ENCODE measurements around the gene ARL6IP4.

ARL6IP4 gene

DNA sequence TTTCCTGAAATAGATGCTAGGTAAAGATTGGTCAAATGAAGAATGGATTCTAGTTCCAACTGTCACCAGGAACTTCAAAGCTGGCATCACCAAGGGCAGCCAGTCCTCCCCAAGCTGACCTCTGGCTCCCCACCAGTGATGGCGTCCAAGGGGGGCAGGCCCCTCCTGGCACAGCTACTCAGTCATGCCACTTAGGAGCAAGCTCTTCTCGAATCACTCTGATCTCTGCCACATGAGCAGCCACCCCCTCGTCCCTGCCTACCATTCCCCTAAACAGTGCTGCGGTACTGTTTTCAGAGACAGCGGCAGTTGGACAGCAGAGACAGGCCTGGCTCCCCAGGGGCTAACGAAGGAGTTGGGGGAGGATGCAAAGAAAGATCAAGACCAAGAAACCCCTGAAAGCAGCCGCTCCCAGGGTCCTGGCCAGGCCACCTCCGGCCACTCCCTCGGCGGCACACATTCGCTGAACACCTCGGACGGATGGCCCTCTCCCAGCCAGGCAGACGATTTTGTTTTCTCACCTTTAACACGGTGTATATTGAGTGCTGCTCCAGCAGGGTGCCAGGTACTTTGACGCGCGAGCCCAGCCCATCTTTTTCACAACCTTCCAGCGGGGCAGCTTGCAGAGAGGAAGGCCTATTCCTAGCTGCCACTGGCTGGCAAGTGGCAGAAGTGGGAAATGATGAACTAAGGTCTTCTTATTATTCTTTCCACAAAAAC, 47.4 kb downstream of the ARL6IP4 start:
- H2AFZ ChIP-seq (ENCODE audit: low read length), result no peak overlapping the region
- H3K36me3 ChIP-seq (replicated peaks; ENCODE audit: insufficient read depth, low read length), result no peaks in the 10 kb centered on the region
- no peaks in the 10 kb centered on the region for H3K9me2 ChIP-seq (replicated peaks; ENCODE audit: insufficient read depth, low read length)
- H3F3A ChIP-seq (ENCODE audit: insufficient read depth, low read length), result no peaks in the 10 kb centered on the region
- no peaks in the 10 kb centered on the region for H3K79me2 ChIP-seq (ENCODE audit: low read length)
- H3K4me2 ChIP-seq (ENCODE audit: low read depth, low read length), result no peak overlapping the region
- TF ChIP-seq EZH2 (optimal IDR thresholded peaks at IDR 0.05; ENCODE audit: low read depth, low read length) (no peak), EZH2phosphoT487 (IDR thresholded peaks at IDR 0.05; ENCODE audit: low read length) (no peak)
- TF ChIP-seq, protein P1, sequence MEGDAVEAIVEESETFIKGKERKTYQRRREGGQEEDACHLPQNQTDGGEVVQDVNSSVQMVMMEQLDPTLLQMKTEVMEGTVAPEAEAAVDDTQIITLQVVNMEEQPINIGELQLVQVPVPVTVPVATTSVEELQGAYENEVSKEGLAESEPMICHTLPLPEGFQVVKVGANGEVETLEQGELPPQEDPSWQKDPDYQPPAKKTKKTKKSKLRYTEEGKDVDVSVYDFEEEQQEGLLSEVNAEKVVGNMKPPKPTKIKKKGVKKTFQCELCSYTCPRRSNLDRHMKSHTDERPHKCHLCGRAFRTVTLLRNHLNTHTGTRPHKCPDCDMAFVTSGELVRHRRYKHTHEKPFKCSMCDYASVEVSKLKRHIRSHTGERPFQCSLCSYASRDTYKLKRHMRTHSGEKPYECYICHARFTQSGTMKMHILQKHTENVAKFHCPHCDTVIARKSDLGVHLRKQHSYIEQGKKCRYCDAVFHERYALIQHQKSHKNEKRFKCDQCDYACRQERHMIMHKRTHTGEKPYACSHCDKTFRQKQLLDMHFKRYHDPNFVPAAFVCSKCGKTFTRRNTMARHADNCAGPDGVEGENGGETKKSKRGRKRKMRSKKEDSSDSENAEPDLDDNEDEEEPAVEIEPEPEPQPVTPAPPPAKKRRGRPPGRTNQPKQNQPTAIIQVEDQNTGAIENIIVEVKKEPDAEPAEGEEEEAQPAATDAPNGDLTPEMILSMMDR (IDR thresholded peaks at IDR 0.05; ENCODE audit: low read length), result no peak
- no peak overlapping the region for H3K9ac ChIP-seq (ENCODE audit: low read length)
- DNase-seq, result no peak
- no peaks in the 10 kb centered on the region for H4K20me1 ChIP-seq (ENCODE audit: insufficient read depth, low read length)
- H3K4me3 ChIP-seq (ENCODE audit: low read length), result no peak overlapping the region
- H3K9me3 ChIP-seq (replicated peaks; ENCODE audit: insufficient read depth, low read length), result no peaks in the 10 kb centered on the region
- no peaks in the 10 kb centered on the region for H3K27me3 ChIP-seq (replicated peaks; ENCODE audit: insufficient read depth, low read length)
- no peak overlapping the region for H3K27ac ChIP-seq (ENCODE audit: low read length)
- no peaks in the 10 kb centered on the region for H3K4me1 ChIP-seq (ENCODE audit: low read length)

DNA sequence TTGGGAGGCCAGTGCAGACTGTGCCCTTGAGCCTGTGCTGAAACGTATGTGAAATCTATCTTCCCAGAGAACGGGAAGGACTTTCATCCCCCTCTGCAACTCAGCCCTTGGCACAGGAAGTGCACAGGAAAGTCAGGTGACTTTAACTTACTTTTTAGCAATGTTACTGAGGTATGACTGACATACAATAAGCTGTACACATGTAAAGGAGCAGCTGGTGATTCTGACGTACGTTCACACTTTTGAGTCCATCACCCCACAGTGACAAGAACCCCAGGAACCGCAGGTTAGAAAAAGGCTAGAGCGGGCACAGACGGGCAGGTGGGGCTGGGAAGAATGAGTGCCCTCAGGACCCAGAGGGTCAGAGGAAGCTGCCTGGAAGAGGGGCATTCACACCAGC, 48.0 kb downstream of the ARL6IP4 start:
- no peaks in the 10 kb centered on the region for H3K79me2 ChIP-seq (ENCODE audit: low read length)
- no peaks in the 10 kb centered on the region for H3K4me1 ChIP-seq (ENCODE audit: low read length)
- H3K4me3 ChIP-seq (ENCODE audit: low read length), result no peak overlapping the region
- no peaks in the 10 kb centered on the region for H3K36me3 ChIP-seq (replicated peaks; ENCODE audit: insufficient read depth, low read length)
- no peak for DNase-seq
- no peaks in the 10 kb centered on the region for H4K20me1 ChIP-seq (ENCODE audit: insufficient read depth, low read length)
- TF ChIP-seq EZH2 (optimal IDR thresholded peaks at IDR 0.05; ENCODE audit: low read depth, low read length) (no peak), EZH2phosphoT487 (IDR thresholded peaks at IDR 0.05; ENCODE audit: low read length) (no peak)
- TF ChIP-seq, protein P1 (IDR thresholded peaks at IDR 0.05; ENCODE audit: low read length), result no peak
- H3F3A ChIP-seq (ENCODE audit: insufficient read depth, low read length), result no peaks in the 10 kb centered on the region
- H3K9me3 ChIP-seq (replicated peaks; ENCODE audit: insufficient read depth, low read length), result no peaks in the 10 kb centered on the region
- no peak overlapping the region for H3K27ac ChIP-seq (ENCODE audit: low read length)
- H3K9me2 ChIP-seq (replicated peaks; ENCODE audit: insufficient read depth, low read length), result no peaks in the 10 kb centered on the region
- no peak overlapping the region for H2AFZ ChIP-seq (ENCODE audit: low read length)
- no peaks in the 10 kb centered on the region for H3K27me3 ChIP-seq (replicated peaks; ENCODE audit: insufficient read depth, low read length)
- no peak overlapping the region for H3K4me2 ChIP-seq (ENCODE audit: low read depth, low read length)
- no peak overlapping the region for H3K9ac ChIP-seq (ENCODE audit: low read length)

DNA sequence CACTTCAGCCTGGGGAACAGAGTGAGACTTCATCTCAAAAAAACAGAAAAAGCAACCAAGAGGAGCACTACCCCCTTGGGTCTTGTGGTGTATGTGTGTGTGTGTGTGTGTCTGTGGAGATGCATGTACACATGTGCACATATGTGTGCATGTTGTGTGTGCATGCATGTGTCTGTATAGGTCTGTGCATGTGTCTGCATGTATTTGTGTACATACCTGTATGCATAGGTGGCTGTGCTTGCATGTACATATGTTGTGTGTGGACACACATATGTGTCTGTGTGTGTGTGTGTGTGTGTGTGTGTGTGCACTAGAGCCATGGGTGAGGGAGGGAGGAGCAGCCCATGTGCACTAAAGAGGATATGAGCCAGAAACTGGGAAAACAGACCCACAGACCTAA, 49.1 kb downstream of the ARL6IP4 start:
- H3K4me2 ChIP-seq (ENCODE audit: low read depth, low read length), result no peak overlapping the region
- H3K27ac ChIP-seq (ENCODE audit: low read length), result no peak overlapping the region
- H3K9me3 ChIP-seq (replicated peaks; ENCODE audit: insufficient read depth, low read length), result no peaks in the 10 kb centered on the region
- H3F3A ChIP-seq (ENCODE audit: insufficient read depth, low read length), result no peaks in the 10 kb centered on the region
- H3K4me3 ChIP-seq (ENCODE audit: low read length), result no peak overlapping the region
- no peaks in the 10 kb centered on the region for H3K9me2 ChIP-seq (replicated peaks; ENCODE audit: insufficient read depth, low read length)
- no peak for TF ChIP-seq EZH2phosphoT487 (IDR thresholded peaks at IDR 0.05; ENCODE audit: low read length)
- no peaks in the 10 kb centered on the region for H3K36me3 ChIP-seq (replicated peaks; ENCODE audit: insufficient read depth, low read length)
- no peak overlapping the region for H3K9ac ChIP-seq (ENCODE audit: low read length)
- no peaks in the 10 kb centered on the region for H3K4me1 ChIP-seq (ENCODE audit: low read length)
- no peak overlapping the region for H2AFZ ChIP-seq (ENCODE audit: low read length)
- H3K79me2 ChIP-seq (ENCODE audit: low read length), result no peaks in the 10 kb centered on the region
- H4K20me1 ChIP-seq (ENCODE audit: insufficient read depth, low read length), result no peaks in the 10 kb centered on the region
- H3K27me3 ChIP-seq (replicated peaks; ENCODE audit: insufficient read depth, low read length), result no peaks in the 10 kb centered on the region
- DNase-seq, result no peak

DNA sequence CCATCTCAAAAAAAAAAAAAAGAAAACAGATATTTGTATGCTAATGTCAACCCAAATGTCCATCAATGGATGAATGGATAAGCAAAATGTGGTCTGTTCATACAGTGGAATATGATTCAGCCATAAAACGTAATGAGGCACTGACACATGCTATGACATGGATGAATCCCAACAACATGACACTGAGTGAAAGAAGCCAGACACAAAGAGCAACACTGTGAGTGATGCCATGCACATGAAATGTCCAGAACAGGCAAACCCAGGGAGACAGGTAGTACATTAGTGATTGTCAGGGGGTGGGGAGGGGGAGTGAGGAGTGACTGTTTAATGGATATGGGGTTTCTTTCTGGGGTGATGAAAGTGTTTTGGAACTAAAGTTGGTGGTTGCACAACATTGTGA, 50.2 kb downstream of the ARL6IP4 start:
- H3K79me2 ChIP-seq (ENCODE audit: low read length), result no peaks in the 10 kb centered on the region
- TF ChIP-seq, protein P1 (IDR thresholded peaks at IDR 0.05; ENCODE audit: low read length), result no peak
- TF ChIP-seq EZH2 (optimal IDR thresholded peaks at IDR 0.05; ENCODE audit: low read depth, low read length), result no peak
- no peak for TF ChIP-seq EZH2phosphoT487 (IDR thresholded peaks at IDR 0.05; ENCODE audit: low read length)
- no peak overlapping the region for H2AFZ ChIP-seq (ENCODE audit: low read length)
- H3K9ac ChIP-seq (ENCODE audit: low read length), result no peak overlapping the region
- no peaks in the 10 kb centered on the region for H3F3A ChIP-seq (ENCODE audit: insufficient read depth, low read length)
- no peak overlapping the region for H3K4me2 ChIP-seq (ENCODE audit: low read depth, low read length)
- H4K20me1 ChIP-seq (ENCODE audit: insufficient read depth, low read length), result no peaks in the 10 kb centered on the region
- H3K27ac ChIP-seq (ENCODE audit: low read length), result no peak overlapping the region
- H3K9me2 ChIP-seq (replicated peaks; ENCODE audit: insufficient read depth, low read length), result no peaks in the 10 kb centered on the region
- H3K27me3 ChIP-seq (replicated peaks; ENCODE audit: insufficient read depth, low read length), result no peaks in the 10 kb centered on the region
- DNase-seq, result no peak
- H3K4me3 ChIP-seq (ENCODE audit: low read length), result no peak overlapping the region
- H3K9me3 ChIP-seq (replicated peaks; ENCODE audit: insufficient read depth, low read length), result no peaks in the 10 kb centered on the region
- H3K4me1 ChIP-seq (ENCODE audit: low read length), result no peaks in the 10 kb centered on the region
- no peaks in the 10 kb centered on the region for H3K36me3 ChIP-seq (replicated peaks; ENCODE audit: insufficient read depth, low read length)

Measured in MM.1S (cell line).